GM12878 (cell line): ENCODE results near the gene MMGT1. TPM values are rescaled to one million over a fixed set of nuclear protein-coding genes. Genes with fewer than 3 reads are reported as not detected.

Experiments
- ATAC-seq: fragments of 200-7000 bp; cut with Tn5 transposase; 3 replicates; pipeline ENCODE4 v1.9.1; 2020; ENCODE audit warnings: mild to moderate bottlenecking, moderate library complexity
- Bru-seq: library from RNA; stranded (reverse); fragments of 400-500 nt; gene quantifications from one replicate; lab custom pipeline; 2021; lab: Mats Ljungman, UMichigan
- BruChase-seq, 2 experiments: library from RNA; stranded (reverse); fragments of 400-500 nt; gene quantifications; one replicate each; lab custom pipeline; 2021; lab: Mats Ljungman, UMichigan
- BruUV-seq: library from RNA; stranded (reverse); fragments of 400-500 nt; replicated peaks from 2 replicates; lab custom pipeline; 2021; lab: Mats Ljungman, UMichigan
- CTCF ChIA-PET: fragments of 300-600 bp; sonication (Branson Sonifier 250); formaldehyde crosslinking; extraction: SDS; loops from one replicate; lab custom pipeline; 2021; ENCODE audit warnings: inconsistent platforms; lab: Yijun Ruan, JAX
- POLR2A ChIA-PET: fragments of 350-600 bp; formaldehyde crosslinking; extraction: SDS; loops from one replicate; lab custom pipeline; 2021; ENCODE audit warnings: inconsistent platforms; lab: Charles Lee
- RAD21 ChIA-PET: fragments of 300-600 bp; sonication (Branson Sonifier 250); formaldehyde crosslinking; loops from one replicate; lab custom pipeline; 2023; ENCODE audit warnings: antibody characterized with exemption; ENCODE audit not compliant: unreplicated experiment; lab: Charles Lee
- SMC1A ChIA-PET: fragments of 300-600 bp; sonication (Branson Sonifier 250); formaldehyde crosslinking; loops from one replicate; lab custom pipeline; 2023; ENCODE audit not compliant: unreplicated experiment, uncharacterized antibody; lab: Charles Lee
- DNase-seq: peaks from one replicate; pipeline ENCODE4 v3.0.0-alpha.2; 2011; ENCODE audit warnings: low read depth, low spot score
- FAIRE-seq: peaks from 3 replicates; lab custom pipeline; 2011; peaks lifted over from hg19 to GRCh38; lab: Jason Lieb, UNC
- H2AFZ ChIP-seq: 2 replicates; pipeline ENCODE4 v1.6.0; 2011; ENCODE audit warnings: low read depth, low read length, control low read depth; ENCODE audit not compliant: control insufficient read depth
- H3K27ac ChIP-seq: 2 replicates; pipeline ENCODE4 v1.5.1; 2011; ENCODE audit warnings: control low read depth; ENCODE audit not compliant: control insufficient read depth, insufficient read depth
- H3K27me3 ChIP-seq, 2 experiments: replicated peaks in 1 of 2; 2 replicates each; pipeline versions ENCODE4 v1.6.0 to v1.6.1; 2011; ENCODE audit warnings: low read length in 1 of 2; ENCODE audit not compliant: control insufficient read depth in 2 of 2, insufficient read depth in 2 of 2
- H3K36me3 ChIP-seq, 2 experiments: 2 replicates each; pipeline ENCODE4 v1.5.1; 2011; ENCODE audit warnings: low read length in 1 of 2; ENCODE audit not compliant: control insufficient read depth in 2 of 2, insufficient read depth in 2 of 2
- H3K4me1 ChIP-seq: 2 replicates; pipeline ENCODE4 v1.6.1; 2011; ENCODE audit warnings: mild to moderate bottlenecking, low read length, moderate library complexity, mixed read lengths; ENCODE audit not compliant: control insufficient read depth, insufficient read depth
- H3K4me2 ChIP-seq: 2 replicates; pipeline ENCODE4 v1.6.0; 2011; ENCODE audit warnings: control low read depth; ENCODE audit not compliant: control insufficient read depth, insufficient read depth
- H3K4me3 ChIP-seq: fragments of 200-600 bp; sonication (generic); 2 replicates; pipeline ENCODE4 v1.5.1; 2016
- H3K79me2 ChIP-seq: 2 replicates; pipeline ENCODE4 v1.6.0; 2011; ENCODE audit warnings: low read length; ENCODE audit not compliant: control insufficient read depth, insufficient read depth
- H3K9ac ChIP-seq: 2 replicates; pipeline ENCODE4 v1.8.0; 2011; ENCODE audit warnings: low read length, control low read depth, mixed read lengths; ENCODE audit not compliant: control insufficient read depth, insufficient read depth
- H3K9me3 ChIP-seq: replicated peaks from 3 replicates; pipeline ENCODE4 v1.5.1; 2011; ENCODE audit warnings: mild to moderate bottlenecking, low read length; ENCODE audit not compliant: control insufficient read depth, insufficient read depth
- H4K20me1 ChIP-seq: 2 replicates; pipeline ENCODE4 v1.6.0; 2011; ENCODE audit not compliant: control insufficient read depth, insufficient read depth
- BACH1 ChIP-seq: fragments of 450-650 bp; IDR thresholded peaks from 2 replicates; pipeline ENCODE4 v1.6.1; 2017; ENCODE audit warnings: mild to moderate bottlenecking, borderline replicate concordance
- CREB1 ChIP-seq: IDR thresholded peaks from 2 replicates; pipeline ENCODE4 v1.6.1; 2012; ENCODE audit warnings: low read depth, mild to moderate bottlenecking, inconsistent platforms
- DPF2 ChIP-seq: fragments of 450-650 bp; IDR thresholded peaks from 2 replicates; pipeline ENCODE4 v1.6.1; 2017; ENCODE audit warnings: mild to moderate bottlenecking
- JUNB ChIP-seq: IDR thresholded peaks from 2 replicates; pipeline ENCODE4 v1.6.1; 2016; ENCODE audit warnings: antibody characterized with exemption, mild to moderate bottlenecking
- POLR2A ChIP-seq: IDR thresholded peaks from 2 replicates; pipeline ENCODE4 v1.6.1; 2011; ENCODE audit warnings: low read depth, mild to moderate bottlenecking, low read length
- POLR2AphosphoS2 ChIP-seq: IDR thresholded peaks from 2 replicates; pipeline ENCODE4 v1.6.1; 2011; ENCODE audit warnings: low read depth, mild to moderate bottlenecking, low read length, improper control_type of control experiment, moderate library complexity
- RELA ChIP-seq: fragments of 450-650 bp; IDR thresholded peaks from 2 replicates; pipeline ENCODE4 v1.8.0; 2014; ENCODE audit warnings: borderline replicate concordance; ENCODE audit not compliant: partially characterized antibody
- TBL1XR1 ChIP-seq: IDR thresholded peaks from 2 replicates; pipeline ENCODE4 v1.6.1; 2012; ENCODE audit warnings: low read depth, low read length, improper control_type of control experiment
- WGBS: methylation state at CpG from one replicate; pipeline ENCODE4 v1.1.6; 2016; ENCODE audit warnings: low lambda C conversion rate; ENCODE audit not compliant: insufficient replicate concordance, insufficient coverage; ENCODE audit errors: missing lambda C conversion rate; 5-methylcytosine and 5-hydroxymethylcytosine counted together
- in situ Hi-C: fragments of 300-500 bp; cut with MboI; formaldehyde crosslinking; loops from 9 replicates; pipeline ENCODE4 v1.14.3; 2018; ENCODE audit warnings: mixed read lengths
- intact Hi-C: fragments of 100-400 bp; cut with micrococcal nuclease; formaldehyde crosslinking; loops from one replicate; pipeline ENCODE4 v1.14.2; 2022; ENCODE audit not compliant: unreplicated experiment
- long read RNA-seq, 2 experiments: library from polyadenylated mRNA; unstranded; transcript quantifications; one replicate each; pipeline ENCODE4 v2.0.0, GENCODE V29; 2019 to 2020
- polyA minus RNA-seq, 3 experiments: library from RNA; depleted of rRNA, polyadenylated mRNA; stranded (reverse); fragments of >200 nt; gene quantifications; 2 replicates each; pipeline ENCODE4 v1.2.3, GENCODE V29; 2011
- polyA plus RNA-seq, 11 experiments: library from polyadenylated mRNA; depleted of rRNA in 4 of 11; unstranded in 6 of 11; stranded (reverse) in 5 of 11; fragments of >200 nt; fragmentation: Nextera tagmentation in 4 of 11; fragmentation: Illumina TruSeq in 1 of 11; extraction: Ambion mirVana in 4 of 11; extraction: Trizol in 1 of 11; gene quantifications; 1 replicate in 1 of 11; 2 replicates in 10 of 11; pipeline versions ENCODE4 v1.2.1 to v1.2.3, GENCODE V29; 2011 to 2016; ENCODE audit warnings: inconsistent platforms in 2 of 11, missing spikeins in 2 of 11, low read depth in 1 of 11
- total RNA-seq, 4 experiments: library from RNA; depleted of rRNA in 3 of 4; stranded (reverse); fragments of >200 nt in 3 of 4; fragmentation: Illumina TruSeq in 1 of 4; extraction: Trizol in 1 of 4; gene quantifications; 2 replicates each; pipeline versions ENCODE4 v1.2.1 to v1.2.3, GENCODE V29; 2013 to 2021
- TF ChIP-seq, protein P1 (sequence below): fragments of 450-650 bp; IDR thresholded peaks from 2 replicates; pipeline ENCODE4 v1.6.1; 2017; ENCODE audit warnings: borderline replicate concordance
- TF ChIP-seq, protein P2 (sequence below): IDR thresholded peaks from 2 replicates; pipeline ENCODE4 v1.6.1; 2011; ENCODE audit warnings: borderline replicate concordance, low read depth, mild to moderate bottlenecking, moderate library complexity, mixed read lengths, low read length; ENCODE audit not compliant: insufficient read depth; ENCODE audit errors: extremely low read length
- TF ChIP-seq, protein P3 (sequence below): fragments of 450-650 bp; conservative IDR thresholded peaks from 2 replicates; pipeline ENCODE4 v1.6.1; 2017; ENCODE audit warnings: mild to moderate bottlenecking, moderate library complexity

The MMGT1 gene
- 13.6 and 13.9 TPM in 2 replicates for total RNA-seq (2013; cell fraction: nucleolus; rRNA removed)
- 8.8 and 10.9 TPM in 2 replicates for total RNA-seq (2014; rRNA removed)
- 13.9 and 14.0 TPM in 2 replicates for total RNA-seq (2014; rRNA removed; fragmentation: Illumina TruSeq; extraction: Trizol)
- 15.9 and 16.6 TPM in 2 replicates for total RNA-seq (2021)
- 5.8 TPM for polyA plus RNA-seq (2011; ENCODE audit: low read depth)
- polyA plus RNA-seq (2011; rRNA removed): 14.2 and 21.7 TPM in 2 replicates
- 6.8 and 9.0 TPM in 2 replicates for polyA plus RNA-seq (2011; cell fraction: cytosol; rRNA removed)
- 3.5 and 3.7 TPM in 2 replicates for polyA plus RNA-seq (2011; cell fraction: nucleus; rRNA removed)
- 8.7 and 10.6 TPM in 2 replicates for polyA plus RNA-seq (2012)
- 13.3 and 16.9 TPM in 2 replicates for polyA plus RNA-seq (2014; fragmentation: Illumina TruSeq; extraction: Trizol)
- 1 to 10 TPM; 9.3 to 9.5 TPM for polyA plus RNA-seq (2014; fragmentation: Nextera tagmentation; extraction: Ambion mirVana)
- polyA plus RNA-seq (2014; rRNA removed): 7.9 and 9.3 TPM in 2 replicates
- polyA plus RNA-seq (2016; fragmentation: Nextera tagmentation; extraction: Ambion mirVana): 10 to 100 TPM; 16.8 to 19.2 TPM
- 16.0 and 17.4 TPM in 2 replicates for polyA minus RNA-seq (2011; rRNA and poly(A)+ RNA removed)
- 6.4 and 8.9 TPM in 2 replicates for polyA minus RNA-seq (2011; cell fraction: cytosol; rRNA and poly(A)+ RNA removed)
- polyA minus RNA-seq (2011; cell fraction: nucleus; rRNA and poly(A)+ RNA removed): 4.5 and 6.9 TPM in 2 replicates
- percentile 81 among the genes with signal in this experiment for Bru-seq, nascent RNA
- BruChase-seq, experiment 1, labeled RNA remaining after a 6-hour chase: percentile 96 among the genes with signal in this experiment
- percentile 93 among the genes with signal in this experiment for BruChase-seq, experiment 2, labeled RNA remaining after a 2-hour chase
- long read RNA-seq, experiment 1, transcript MMGT1-201 (4 exons, 3,738 nt): major isoform, 8 of 8 reads
- long read RNA-seq, experiment 1, partial matches to known transcripts: 0 of 8 reads
- long read RNA-seq, experiment 1, other reads (novel, unspliced or antisense): 0 of 8 reads
- long read RNA-seq, experiment 2, partial matches to known transcripts: 0 of 10 reads
- long read RNA-seq, experiment 2, other reads (novel, unspliced or antisense): 8 of 10 reads

DNA sequence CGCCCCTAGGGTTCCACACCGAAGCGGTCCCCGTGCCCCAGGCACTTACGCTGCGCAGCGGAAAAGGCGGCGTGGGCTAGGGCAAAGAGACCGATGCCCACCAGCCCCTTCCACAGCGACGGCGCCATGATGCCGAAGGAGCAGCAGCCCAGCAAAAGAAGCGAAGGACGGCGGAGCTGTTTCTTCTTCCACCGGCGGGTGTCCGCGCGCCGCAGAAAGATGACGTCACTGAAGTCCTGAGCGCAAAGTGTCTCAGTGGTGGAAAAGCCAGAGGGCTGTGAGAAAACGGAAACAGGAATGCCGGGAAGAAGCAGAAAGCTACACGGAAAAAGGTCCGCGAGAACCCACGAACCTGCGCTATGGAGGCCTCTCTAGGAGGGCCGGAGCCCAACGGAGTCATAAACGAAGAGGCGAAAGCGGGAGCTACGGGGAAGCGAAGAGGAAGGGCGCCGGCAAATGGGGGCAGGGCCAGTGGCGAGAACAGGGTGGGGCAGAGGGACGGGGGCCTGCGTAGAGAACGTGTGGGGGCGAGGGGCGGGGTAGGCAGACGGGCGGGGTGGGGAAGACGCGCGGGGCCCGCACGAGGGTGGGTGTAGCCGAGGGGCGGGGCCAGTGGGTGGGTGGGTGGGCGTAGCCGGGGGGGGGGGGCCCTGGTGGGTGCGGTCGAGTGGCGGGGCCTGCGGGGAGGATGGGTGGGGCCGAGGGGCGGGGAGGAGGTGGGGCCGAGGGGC, at the start of gene MMGT1:
Gene MMGT1 (minus strand): TSS at position 441 of the 731 bp plus-strand sequence. CDS start 313 bp downstream, at position 128.
- 48% methylated on average over 41 of the region's 65 CpGs for WGBS
- H3K4me2 ChIP-seq: peak within 1 kb of the TSS; percentile 77
- peak; percentile 93 for ATAC-seq
- TF ChIP-seq POLR2A: peak; percentile 75
- no peak; the same call in 1 of the 2 replicates for TF ChIP-seq JUNB
- TF ChIP-seq DPF2: peak; percentile 41; the same call in 1 of the 2 replicates
- TF ChIP-seq, protein P1, sequence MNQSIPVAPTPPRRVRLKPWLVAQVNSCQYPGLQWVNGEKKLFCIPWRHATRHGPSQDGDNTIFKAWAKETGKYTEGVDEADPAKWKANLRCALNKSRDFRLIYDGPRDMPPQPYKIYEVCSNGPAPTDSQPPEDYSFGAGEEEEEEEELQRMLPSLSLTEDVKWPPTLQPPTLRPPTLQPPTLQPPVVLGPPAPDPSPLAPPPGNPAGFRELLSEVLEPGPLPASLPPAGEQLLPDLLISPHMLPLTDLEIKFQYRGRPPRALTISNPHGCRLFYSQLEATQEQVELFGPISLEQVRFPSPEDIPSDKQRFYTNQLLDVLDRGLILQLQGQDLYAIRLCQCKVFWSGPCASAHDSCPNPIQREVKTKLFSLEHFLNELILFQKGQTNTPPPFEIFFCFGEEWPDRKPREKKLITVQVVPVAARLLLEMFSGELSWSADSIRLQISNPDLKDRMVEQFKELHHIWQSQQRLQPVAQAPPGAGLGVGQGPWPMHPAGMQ: no peak
- TF ChIP-seq RELA: no peak
- TF ChIP-seq POLR2AphosphoS2: 0 out of 2 replicates have a peak, but pooled peaks have one; percentile 32
- TF ChIP-seq TBL1XR1: no peak
- peak; percentile 94 for TF ChIP-seq CREB1
- TF ChIP-seq, protein P2, sequence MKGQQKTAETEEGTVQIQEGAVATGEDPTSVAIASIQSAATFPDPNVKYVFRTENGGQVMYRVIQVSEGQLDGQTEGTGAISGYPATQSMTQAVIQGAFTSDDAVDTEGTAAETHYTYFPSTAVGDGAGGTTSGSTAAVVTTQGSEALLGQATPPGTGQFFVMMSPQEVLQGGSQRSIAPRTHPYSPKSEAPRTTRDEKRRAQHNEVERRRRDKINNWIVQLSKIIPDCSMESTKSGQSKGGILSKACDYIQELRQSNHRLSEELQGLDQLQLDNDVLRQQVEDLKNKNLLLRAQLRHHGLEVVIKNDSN: no peak
- TF ChIP-seq, protein P3, sequence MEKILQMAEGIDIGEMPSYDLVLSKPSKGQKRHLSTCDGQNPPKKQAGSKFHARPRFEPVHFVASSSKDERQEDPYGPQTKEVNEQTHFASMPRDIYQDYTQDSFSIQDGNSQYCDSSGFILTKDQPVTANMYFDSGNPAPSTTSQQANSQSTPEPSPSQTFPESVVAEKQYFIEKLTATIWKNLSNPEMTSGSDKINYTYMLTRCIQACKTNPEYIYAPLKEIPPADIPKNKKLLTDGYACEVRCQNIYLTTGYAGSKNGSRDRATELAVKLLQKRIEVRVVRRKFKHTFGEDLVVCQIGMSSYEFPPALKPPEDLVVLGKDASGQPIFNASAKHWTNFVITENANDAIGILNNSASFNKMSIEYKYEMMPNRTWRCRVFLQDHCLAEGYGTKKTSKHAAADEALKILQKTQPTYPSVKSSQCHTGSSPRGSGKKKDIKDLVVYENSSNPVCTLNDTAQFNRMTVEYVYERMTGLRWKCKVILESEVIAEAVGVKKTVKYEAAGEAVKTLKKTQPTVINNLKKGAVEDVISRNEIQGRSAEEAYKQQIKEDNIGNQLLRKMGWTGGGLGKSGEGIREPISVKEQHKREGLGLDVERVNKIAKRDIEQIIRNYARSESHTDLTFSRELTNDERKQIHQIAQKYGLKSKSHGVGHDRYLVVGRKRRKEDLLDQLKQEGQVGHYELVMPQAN: peak; percentile 47; the same call in 1 of the 2 replicates
- TF ChIP-seq BACH1: peak; percentile 12; the same call in 1 of the 2 replicates

More for the DNA sequence above, at the start of gene MMGT1:
- SMC1A ChIA-PET: interaction anchor here (0.7 kb wide), 1 partner anchor 416 kb away, joined by 3 read pairs; no protein-coding TSS in a partner anchor
- Histone ChIP-seq H3K4me1 (no peaks in the 10 kb centered on the region), H2AFZ (peak within 1 kb of the TSS; percentile 92), H4K20me1 (no peaks in the 10 kb centered on the region), H3K9ac (peak within 1 kb of the TSS; percentile 58), H3K79me2 (peaks cover 21% of the 10 kb centered on the region), H3K27ac (peak within 1 kb of the TSS; percentile 81), H3K36me3 (no peaks in the 10 kb centered on the region), H3K9me3 (no peaks in the 10 kb centered on the region), H3K4me3 (peak within 1 kb of the TSS; percentile 66), H3K27me3 (no peaks in the 10 kb centered on the region)
- POLR2A ChIA-PET: interaction anchor here (1.1 kb wide), 1 partner anchor 12 kb away, joined by 4 read pairs; the partner anchor contains the start of gene SLC9A6
- CTCF ChIA-PET: interaction anchor here (0.8 to 1.8 kb wide), 4 partner anchors 8 to 524 kb away, joined by 3 to 6 read pairs (median 3); partner anchors contain the start of genes HTATSF1 and SLC9A6
- DNase-seq (peak; percentile 50), FAIRE-seq (no peak)
- in situ Hi-C loops: no loop called here
- intact Hi-C loops: loop anchor here (5.0 kb wide), 1 partner anchor 524 kb away; the partner anchor contains the start of gene HTATSF1
- RAD21 ChIA-PET: interaction anchor here (0.6 to 2.1 kb wide), 3 partner anchors 54 to 453 kb away, joined by 3 to 6 read pairs (median 3); no protein-coding TSS in a partner anchor
- no TSS peak for BruUV-seq
